SK-N-SH treated with all-trans-retinoic acid at 6 μM for 48 hours (cell line): Measurements from ENCODE around the gene SLX4IP.

Experiments used
- ATAC-seq: fragments of 200-7000 bp; cut with Tn5 transposase; 3 replicates; pipeline ENCODE4 v1.9.1; 2020; ENCODE audit warnings: mild to moderate bottlenecking, moderate library complexity
- ARNTL ChIP-seq: fragments of 450-650 bp; formaldehyde crosslinking; IDR thresholded peaks from 2 replicates; pipeline ENCODE4 v1.5.0; 2020; ENCODE audit warnings: low read depth, mild to moderate bottlenecking, moderate library complexity, borderline replicate concordance
- BACH2 ChIP-seq: fragments of 250-450 bp; sonication (Bioruptor Pico); IDR thresholded peaks from 2 replicates; pipeline ENCODE4 v1.9.0; 2021; ENCODE audit warnings: mild to moderate bottlenecking, borderline replicate concordance
- CREB5 ChIP-seq: fragments of 250-450 bp; sonication (Bioruptor Pico); IDR thresholded peaks from 2 replicates; pipeline ENCODE4 v1.5.1; 2020; ENCODE audit warnings: low read depth, mild to moderate bottlenecking, moderate library complexity
- CSDC2 ChIP-seq: fragments of 250-450 bp; sonication (Bioruptor Pico); IDR thresholded peaks from 2 replicates; pipeline ENCODE4 v1.5.0; 2020; ENCODE audit warnings: mild to moderate bottlenecking, moderate library complexity
- CSRNP3 ChIP-seq: fragments of 250-450 bp; sonication (Bioruptor Pico); IDR thresholded peaks from 2 replicates; pipeline ENCODE4 v1.5.1; 2021; ENCODE audit warnings: mild to moderate bottlenecking, moderate library complexity
- ESRRG ChIP-seq: fragments of 250-450 bp; sonication (Bioruptor Pico); IDR thresholded peaks from 2 replicates; pipeline ENCODE4 v1.6.1; 2021; ENCODE audit warnings: mild to moderate bottlenecking
- GLIS3 ChIP-seq: fragments of 250-450 bp; sonication (Bioruptor Pico); IDR thresholded peaks from 2 replicates; pipeline ENCODE4 v1.5.0; 2020; ENCODE audit warnings: mild to moderate bottlenecking, moderate library complexity
- ISL1 ChIP-seq: fragments of 250-450 bp; sonication (Bioruptor Pico); IDR thresholded peaks from 2 replicates; pipeline ENCODE4 v2.1.2; 2022; ENCODE audit warnings: mild to moderate bottlenecking, moderate library complexity
- OSR1 ChIP-seq: fragments of 250-450 bp; sonication (Bioruptor Pico); IDR thresholded peaks from 2 replicates; pipeline ENCODE4 v1.8.0; 2022; ENCODE audit warnings: moderate library complexity, mild to moderate bottlenecking, inconsistent platforms
- PATZ1 ChIP-seq: fragments of 250-450 bp; sonication (Bioruptor Pico); IDR thresholded peaks from 2 replicates; pipeline ENCODE4 v1.8.0; 2020; ENCODE audit warnings: mild to moderate bottlenecking, moderate library complexity, borderline replicate concordance
- POU6F1 ChIP-seq: fragments of 250-450 bp; sonication (Bioruptor Pico); IDR thresholded peaks from 2 replicates; pipeline ENCODE4 v1.8.0; 2021; ENCODE audit warnings: low read depth, mild to moderate bottlenecking, moderate library complexity, borderline replicate concordance
- PPARA ChIP-seq: fragments of 250-450 bp; sonication (Bioruptor Pico); IDR thresholded peaks from 2 replicates; pipeline ENCODE4 v1.5.0; 2020; ENCODE audit warnings: mild to moderate bottlenecking, borderline replicate concordance
- RARB ChIP-seq: fragments of 250-450 bp; sonication (Bioruptor Pico); IDR thresholded peaks from 2 replicates; pipeline ENCODE4 v1.8.0; 2021; ENCODE audit warnings: mild to moderate bottlenecking, moderate library complexity
- SNAI2 ChIP-seq: fragments of 250-450 bp; sonication (Bioruptor Pico); IDR thresholded peaks from 2 replicates; pipeline ENCODE4 v1.5.0; 2020; ENCODE audit warnings: mild to moderate bottlenecking, moderate library complexity
- TCF4 ChIP-seq: fragments of 250-450 bp; sonication (Bioruptor Pico); IDR thresholded peaks from 2 replicates; pipeline ENCODE4 v1.8.0; 2021; ENCODE audit warnings: mild to moderate bottlenecking, moderate library complexity, borderline replicate concordance
- TOX ChIP-seq: fragments of 250-450 bp; sonication (Bioruptor Pico); IDR thresholded peaks from 2 replicates; pipeline ENCODE4 v1.8.0; 2021; ENCODE audit warnings: mild to moderate bottlenecking, moderate library complexity, borderline replicate concordance
- TSHZ2 ChIP-seq: fragments of 250-450 bp; sonication (Bioruptor Pico); IDR thresholded peaks from 2 replicates; pipeline ENCODE4 v1.5.0; 2020; ENCODE audit warnings: mild to moderate bottlenecking, moderate library complexity
- ZC3H10 ChIP-seq: fragments of 250-450 bp; sonication (Bioruptor Pico); IDR thresholded peaks from 2 replicates; pipeline ENCODE4 v1.5.1; 2021; ENCODE audit warnings: mild to moderate bottlenecking, moderate library complexity
- ZFP3 ChIP-seq: fragments of 250-450 bp; sonication (Bioruptor Pico); IDR thresholded peaks from 2 replicates; pipeline ENCODE4 v1.5.0; 2020; ENCODE audit warnings: mild to moderate bottlenecking, moderate library complexity
- ZFP30 ChIP-seq: fragments of 450-650 bp; formaldehyde crosslinking; IDR thresholded peaks from 2 replicates; pipeline ENCODE4 v1.5.0; 2022; ENCODE audit warnings: mild to moderate bottlenecking, moderate library complexity
- ZNF565 ChIP-seq: fragments of 450-650 bp; formaldehyde crosslinking; conservative IDR thresholded peaks from 2 replicates; pipeline ENCODE4 v1.5.0; 2020; ENCODE audit warnings: low read depth, mild to moderate bottlenecking, moderate library complexity
- ZNF70 ChIP-seq: fragments of 450-650 bp; formaldehyde crosslinking; IDR thresholded peaks from 2 replicates; pipeline ENCODE4 v1.5.0; 2020; ENCODE audit warnings: mild to moderate bottlenecking, moderate library complexity
- ZNF8 ChIP-seq: fragments of 450-650 bp; formaldehyde crosslinking; IDR thresholded peaks from 2 replicates; pipeline ENCODE4 v1.5.0; 2020; ENCODE audit warnings: mild to moderate bottlenecking, moderate library complexity

The SLX4IP gene

GRCh38 chr20:10510216-10510615, 75.1 kb downstream of the SLX4IP start:
- ATAC-seq = no peak
- no peak for TF ChIP-seq ZFP30 (CRISPR knock-in tag)
- TF ChIP-seq ZFP3 (CRISPR knock-in tag) = no peak
- no peak for TF ChIP-seq ZC3H10
- no peak for TF ChIP-seq ZNF70 (CRISPR knock-in tag)
- TF ChIP-seq PATZ1 (CRISPR knock-in tag) = no peak
- no peak for TF ChIP-seq RARB (CRISPR knock-in tag)
- TF ChIP-seq GLIS3 (CRISPR knock-in tag) = no peak
- no peak for TF ChIP-seq TCF4
- TF ChIP-seq ISL1 (CRISPR knock-in tag) = no peak
- TF ChIP-seq PPARA = no peak
- TF ChIP-seq ZNF565 (CRISPR knock-in tag) = no peak
- TF ChIP-seq CSDC2 = no peak
- TF ChIP-seq ZNF8 = no peak
- no peak for TF ChIP-seq ARNTL (CRISPR knock-in tag)

GRCh38 chr20:10511170-10511508, 76.0 kb downstream of the SLX4IP start:
- ATAC-seq = peak; percentile 43

GRCh38 chr20:10511509-10512251, 76.6 kb downstream of the SLX4IP start:
- peak; percentile 79 for ATAC-seq
- TF ChIP-seq ZNF565 (CRISPR knock-in tag) = no peak
- no peak for TF ChIP-seq ZNF70 (CRISPR knock-in tag)
- TF ChIP-seq ZC3H10 = 0 out of 2 replicates have a peak, but pooled peaks have one; percentile 21
- no peak for TF ChIP-seq RARB (CRISPR knock-in tag)
- TF ChIP-seq TSHZ2 (CRISPR knock-in tag) = no peak
- TF ChIP-seq PATZ1 (CRISPR knock-in tag) = no peak
- TF ChIP-seq ESRRG (CRISPR knock-in tag) = no peak
- peak; percentile 19; the same call in 1 of the 2 replicates for TF ChIP-seq POU6F1 (CRISPR knock-in tag)
- no peak for TF ChIP-seq ISL1 (CRISPR knock-in tag)
- no peak for TF ChIP-seq TCF4
- TF ChIP-seq CREB5 = no peak
- TF ChIP-seq PPARA = no peak
- TF ChIP-seq GLIS3 (CRISPR knock-in tag) = no peak
- no peak for TF ChIP-seq SNAI2 (CRISPR knock-in tag)
- no peak for TF ChIP-seq BACH2 (CRISPR knock-in tag)

More at GRCh38 chr20:10511170-10511508, 76.0 kb downstream of the SLX4IP start:
- TF ChIP-seq BACH2 (CRISPR knock-in tag) (no peak), ZNF8 (no peak), ARNTL (CRISPR knock-in tag) (no peak), OSR1 (CRISPR knock-in tag) (no peak), ISL1 (CRISPR knock-in tag) (no peak), ZFP3 (CRISPR knock-in tag) (no peak), SNAI2 (CRISPR knock-in tag) (no peak), TOX (no peak), CSRNP3 (CRISPR knock-in tag) (no peak), CSDC2 (no peak), ZNF565 (CRISPR knock-in tag) (no peak), ZC3H10 (no peak), ZNF70 (CRISPR knock-in tag) (no peak)
- TF ChIP-seq, all 23 proteins: peak for 0
